ENCODE measurements around the gene PITPNM3. TPM values are rescaled to one million over a fixed set of nuclear protein-coding genes. Genes with fewer than 3 reads are reported as not detected.

PITPNM3 gene
- total RNA-seq, 1 experiment from 2014 or later = 0.44 TPM

DNA sequence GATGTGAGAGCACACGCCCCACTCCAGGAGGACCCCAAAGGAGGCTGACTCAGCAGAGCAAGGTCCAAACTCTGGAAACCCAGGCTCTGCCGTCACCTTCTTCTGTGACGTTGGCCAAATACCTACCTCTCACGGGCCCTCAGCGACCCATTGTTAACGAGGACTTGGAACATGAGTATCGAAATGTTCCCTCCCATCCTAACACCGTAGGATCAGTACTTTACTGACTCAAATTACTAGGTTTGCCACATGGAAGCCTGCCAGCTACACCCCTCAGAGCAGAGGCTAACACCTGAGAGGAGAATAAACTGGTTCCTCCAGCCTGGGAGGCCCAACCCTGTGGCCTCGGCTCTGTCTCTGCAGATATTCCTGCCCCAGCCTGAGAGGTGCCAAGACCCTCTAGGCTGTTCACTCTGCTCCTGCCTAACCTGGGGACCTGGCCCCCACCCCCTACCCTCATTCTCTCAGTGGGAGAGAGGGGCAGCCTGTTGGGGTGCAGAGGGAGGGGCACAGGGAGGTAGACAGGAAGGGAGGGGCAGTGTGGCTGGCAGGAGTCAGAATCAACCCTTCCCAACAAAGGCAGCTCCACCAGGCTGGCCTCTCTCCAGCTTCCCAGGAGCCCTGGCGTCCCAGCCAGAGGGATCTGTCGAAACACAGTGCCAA, 4.4 kb downstream of the PITPNM3 start:
- TF ChIP-seq TCF7L2 (IDR thresholded peaks at IDR 0.05; ENCODE audit: low read depth, low read length) = no peak
- TF ChIP-seq, protein P1, sequence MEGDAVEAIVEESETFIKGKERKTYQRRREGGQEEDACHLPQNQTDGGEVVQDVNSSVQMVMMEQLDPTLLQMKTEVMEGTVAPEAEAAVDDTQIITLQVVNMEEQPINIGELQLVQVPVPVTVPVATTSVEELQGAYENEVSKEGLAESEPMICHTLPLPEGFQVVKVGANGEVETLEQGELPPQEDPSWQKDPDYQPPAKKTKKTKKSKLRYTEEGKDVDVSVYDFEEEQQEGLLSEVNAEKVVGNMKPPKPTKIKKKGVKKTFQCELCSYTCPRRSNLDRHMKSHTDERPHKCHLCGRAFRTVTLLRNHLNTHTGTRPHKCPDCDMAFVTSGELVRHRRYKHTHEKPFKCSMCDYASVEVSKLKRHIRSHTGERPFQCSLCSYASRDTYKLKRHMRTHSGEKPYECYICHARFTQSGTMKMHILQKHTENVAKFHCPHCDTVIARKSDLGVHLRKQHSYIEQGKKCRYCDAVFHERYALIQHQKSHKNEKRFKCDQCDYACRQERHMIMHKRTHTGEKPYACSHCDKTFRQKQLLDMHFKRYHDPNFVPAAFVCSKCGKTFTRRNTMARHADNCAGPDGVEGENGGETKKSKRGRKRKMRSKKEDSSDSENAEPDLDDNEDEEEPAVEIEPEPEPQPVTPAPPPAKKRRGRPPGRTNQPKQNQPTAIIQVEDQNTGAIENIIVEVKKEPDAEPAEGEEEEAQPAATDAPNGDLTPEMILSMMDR (IDR thresholded peaks at IDR 0.05) = no peak
- TF ChIP-seq, protein P2, sequence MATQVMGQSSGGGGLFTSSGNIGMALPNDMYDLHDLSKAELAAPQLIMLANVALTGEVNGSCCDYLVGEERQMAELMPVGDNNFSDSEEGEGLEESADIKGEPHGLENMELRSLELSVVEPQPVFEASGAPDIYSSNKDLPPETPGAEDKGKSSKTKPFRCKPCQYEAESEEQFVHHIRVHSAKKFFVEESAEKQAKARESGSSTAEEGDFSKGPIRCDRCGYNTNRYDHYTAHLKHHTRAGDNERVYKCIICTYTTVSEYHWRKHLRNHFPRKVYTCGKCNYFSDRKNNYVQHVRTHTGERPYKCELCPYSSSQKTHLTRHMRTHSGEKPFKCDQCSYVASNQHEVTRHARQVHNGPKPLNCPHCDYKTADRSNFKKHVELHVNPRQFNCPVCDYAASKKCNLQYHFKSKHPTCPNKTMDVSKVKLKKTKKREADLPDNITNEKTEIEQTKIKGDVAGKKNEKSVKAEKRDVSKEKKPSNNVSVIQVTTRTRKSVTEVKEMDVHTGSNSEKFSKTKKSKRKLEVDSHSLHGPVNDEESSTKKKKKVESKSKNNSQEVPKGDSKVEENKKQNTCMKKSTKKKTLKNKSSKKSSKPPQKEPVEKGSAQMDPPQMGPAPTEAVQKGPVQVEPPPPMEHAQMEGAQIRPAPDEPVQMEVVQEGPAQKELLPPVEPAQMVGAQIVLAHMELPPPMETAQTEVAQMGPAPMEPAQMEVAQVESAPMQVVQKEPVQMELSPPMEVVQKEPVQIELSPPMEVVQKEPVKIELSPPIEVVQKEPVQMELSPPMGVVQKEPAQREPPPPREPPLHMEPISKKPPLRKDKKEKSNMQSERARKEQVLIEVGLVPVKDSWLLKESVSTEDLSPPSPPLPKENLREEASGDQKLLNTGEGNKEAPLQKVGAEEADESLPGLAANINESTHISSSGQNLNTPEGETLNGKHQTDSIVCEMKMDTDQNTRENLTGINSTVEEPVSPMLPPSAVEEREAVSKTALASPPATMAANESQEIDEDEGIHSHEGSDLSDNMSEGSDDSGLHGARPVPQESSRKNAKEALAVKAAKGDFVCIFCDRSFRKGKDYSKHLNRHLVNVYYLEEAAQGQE (IDR thresholded peaks at IDR 0.05; ENCODE audit: insufficient read depth in 1 of 2, low read depth in 2 of 2, low read length in 1 of 2) = no peak
- no peak for TF ChIP-seq SIN3A (IDR thresholded peaks at IDR 0.05; ENCODE audit: borderline replicate concordance, insufficient read depth, low read depth, low read length)
- TF ChIP-seq POLR2AphosphoS5 (IDR thresholded peaks at IDR 0.05; ENCODE audit: low read depth, low read length) = no peak
- peaks cover under 1% of the 10 kb centered on the region for H3K27me3 ChIP-seq (ENCODE audit: control insufficient read depth, insufficient read depth, low read length)
- BruUV-seq (replicated peaks) = no TSS peak
- in situ Hi-C loops (cut with HindIII; ENCODE audit: low pct_unique_long_range_greater_than_20kb, low sequenced_read_pairs) (no loop called here), intact Hi-C loops (cut with micrococcal nuclease; ENCODE audit: unreplicated experiment) (no loop called here)
- H3K9me3 ChIP-seq (ENCODE audit: control insufficient read depth, insufficient read depth, low read depth, low read length) = no peaks in the 10 kb centered on the region
- no peak overlapping the region for H3K27ac ChIP-seq (ENCODE audit: low read length)
- no peaks in the 10 kb centered on the region for H3K36me3 ChIP-seq (ENCODE audit: control insufficient read depth, insufficient read depth, low read length)
- no peak overlapping the region for H3K4me3 ChIP-seq (ENCODE audit: low read depth in 2 of 2, low read length in 2 of 2)
- no peaks in the 10 kb centered on the region; the same call in 1 of the 2 replicates for H3K4me1 ChIP-seq (ENCODE audit: control insufficient read depth, insufficient read depth, low read length)
- POLR2A ChIA-PET = no interaction called here
- CTCF ChIA-PET = no interaction called here
- no peak for ATAC-seq
- DNase-seq (ENCODE audit: low read depth, low spot score) = no peak

DNA sequence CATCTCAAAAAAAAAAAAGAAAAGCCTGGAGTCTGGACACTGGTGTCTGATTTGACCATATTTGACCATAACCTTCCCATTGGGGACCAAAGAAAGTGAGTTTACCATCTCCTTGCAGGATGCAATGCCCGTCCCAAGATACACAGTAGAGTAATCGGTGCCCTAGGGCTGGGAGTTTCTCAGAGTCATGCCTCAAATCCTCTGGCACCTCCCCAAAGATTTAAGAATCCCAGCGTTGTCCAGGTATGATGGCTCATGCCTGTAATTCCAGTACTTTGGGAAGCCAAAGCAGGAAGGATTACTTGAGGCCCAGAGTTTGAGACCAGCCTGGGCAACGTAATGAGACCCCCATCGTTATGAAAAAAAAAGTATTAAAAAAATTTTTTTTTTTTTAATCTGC, 5.0 kb downstream of the PITPNM3 start:
- H3K4me1 ChIP-seq (ENCODE audit: control insufficient read depth, insufficient read depth, low read length) = no peaks in the 10 kb centered on the region; the same call in 1 of the 2 replicates
- BruUV-seq (replicated peaks) = no TSS peak
- in situ Hi-C loops (cut with HindIII; ENCODE audit: low pct_unique_long_range_greater_than_20kb, low sequenced_read_pairs) (no loop called here), intact Hi-C loops (cut with micrococcal nuclease; ENCODE audit: unreplicated experiment) (no loop called here)
- no peaks in the 10 kb centered on the region for H3K36me3 ChIP-seq (ENCODE audit: control insufficient read depth, insufficient read depth, low read length)
- H3K9me3 ChIP-seq (ENCODE audit: control insufficient read depth, insufficient read depth, low read depth, low read length) = no peaks in the 10 kb centered on the region
- DNase-seq (ENCODE audit: low read depth, low spot score) (no peak), ATAC-seq (no peak)
- ChIA-PET POLR2A (no interaction called here), CTCF (no interaction called here)
- H3K27ac ChIP-seq (ENCODE audit: low read length) = no peak overlapping the region
- no peak overlapping the region for H3K4me3 ChIP-seq (ENCODE audit: low read depth in 2 of 2, low read length in 2 of 2)
- H3K27me3 ChIP-seq (ENCODE audit: control insufficient read depth, insufficient read depth, low read length) = no peaks in the 10 kb centered on the region; the same call in 1 of the 2 replicates
- TF ChIP-seq TCF7L2 (IDR thresholded peaks at IDR 0.05; ENCODE audit: low read depth, low read length) = no peak
- TF ChIP-seq, protein P2 (IDR thresholded peaks at IDR 0.05; ENCODE audit: insufficient read depth in 1 of 2, low read depth in 2 of 2, low read length in 1 of 2) = no peak
- TF ChIP-seq POLR2AphosphoS5 (IDR thresholded peaks at IDR 0.05; ENCODE audit: low read depth, low read length) = no peak
- no peak for TF ChIP-seq SIN3A (IDR thresholded peaks at IDR 0.05; ENCODE audit: borderline replicate concordance, insufficient read depth, low read depth, low read length)
- TF ChIP-seq, protein P1 (IDR thresholded peaks at IDR 0.05) = no peak
